Measurements from ENCODE around the gene LRP5. TPM values are rescaled to one million over a fixed set of nuclear protein-coding genes. Genes with fewer than 3 reads are reported as not detected.
"Not testable (repeated sequence)": the region's sequence is repeated elsewhere in the genome, so short reads cannot be mapped to it uniquely, and the experiment has no call there.

The LRP5 gene
- polyA plus RNA-seq, 5 donors: 44.5 to 82.3 (median 60.7) TPM

DNA sequence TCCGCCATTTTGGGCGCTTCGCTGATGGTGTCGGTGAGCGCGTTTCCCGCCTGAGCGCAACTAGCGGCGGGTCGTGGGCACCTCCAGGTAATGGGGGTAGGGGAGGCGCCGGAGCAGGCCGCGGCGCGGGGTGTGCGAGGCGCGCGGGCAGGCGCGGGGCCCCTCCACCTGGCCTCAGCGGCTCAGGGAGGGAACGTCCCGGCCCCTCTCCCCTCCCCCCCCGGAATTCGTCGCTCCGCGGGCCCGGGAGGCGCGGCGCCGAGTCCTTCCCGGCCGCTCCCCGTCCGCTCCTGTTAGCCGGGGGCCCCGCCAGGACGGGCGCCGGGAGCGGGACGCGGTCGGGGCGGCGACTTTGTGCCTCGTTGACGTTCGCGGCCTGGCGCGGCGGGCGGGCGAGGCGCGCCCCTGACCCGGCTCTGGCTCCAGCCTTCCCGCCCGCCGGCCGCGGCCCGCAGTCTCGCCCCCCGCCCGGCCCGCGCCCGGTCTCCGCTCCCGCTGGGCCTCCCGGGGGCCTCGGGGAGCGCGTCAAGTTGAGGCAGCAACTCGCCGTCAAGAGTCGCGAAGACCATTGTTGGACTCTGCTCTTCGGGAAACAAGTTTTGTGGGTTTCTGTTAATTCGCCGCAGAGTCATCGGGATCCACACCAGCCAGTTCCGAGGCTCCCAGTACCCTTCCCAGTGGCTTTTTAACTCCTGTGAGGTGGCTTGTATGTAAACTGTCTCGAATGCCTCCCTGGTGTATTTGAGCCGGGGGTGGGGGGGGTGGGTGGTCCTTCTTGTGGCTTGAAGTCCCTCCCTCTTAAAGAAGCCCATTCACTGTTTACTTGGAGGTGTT, 148.6 kb downstream of the LRP5 start, which contains the start of gene PPP6R3:
Gene PPP6R3 (plus strand): TSS at position 12 of the 834 bp plus-strand sequence. CDS start 76,913 bp downstream, outside the sequence.
- peak in 1 of 2 donors; percentile 53 for DNase-seq

DNA sequence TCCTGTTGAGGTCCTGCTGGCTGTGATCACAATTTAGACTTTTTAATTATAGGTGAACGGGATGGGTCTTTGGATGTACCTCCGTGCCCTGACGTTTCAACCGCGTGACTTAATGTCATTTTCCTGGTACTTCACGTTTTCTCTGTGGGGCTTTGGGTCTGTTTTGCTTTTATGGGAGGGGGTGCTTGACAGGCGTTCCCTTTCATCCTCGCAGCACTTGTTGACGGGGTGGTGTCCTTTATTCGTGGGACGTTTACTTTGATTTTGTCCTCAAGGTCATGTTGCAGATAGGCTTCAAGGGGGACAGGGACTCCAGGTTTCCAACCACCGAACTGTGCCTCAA, 149.2 kb downstream of the LRP5 start:
- no peak for DNase-seq

DNA sequence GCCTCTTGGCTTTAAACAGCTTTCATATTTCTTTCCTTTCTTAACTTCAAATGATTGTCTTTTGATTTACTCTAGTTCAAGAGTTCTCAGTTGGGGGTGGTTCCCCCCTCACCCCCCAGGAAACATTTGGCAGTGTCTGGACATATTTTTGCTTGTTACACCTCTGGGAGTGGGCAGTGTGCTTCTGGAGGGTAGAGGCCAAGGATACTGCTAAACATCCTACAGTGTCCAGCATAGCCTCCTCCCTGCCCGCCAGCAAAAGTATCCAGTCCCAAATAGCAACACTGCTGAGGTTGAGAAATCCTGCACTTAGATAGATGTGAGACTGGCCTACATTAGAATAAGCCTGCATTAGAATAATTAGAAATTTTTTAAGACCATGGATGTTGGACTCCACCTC, 151.3 kb downstream of the LRP5 start:
- DNase-seq: no peak

DNA sequence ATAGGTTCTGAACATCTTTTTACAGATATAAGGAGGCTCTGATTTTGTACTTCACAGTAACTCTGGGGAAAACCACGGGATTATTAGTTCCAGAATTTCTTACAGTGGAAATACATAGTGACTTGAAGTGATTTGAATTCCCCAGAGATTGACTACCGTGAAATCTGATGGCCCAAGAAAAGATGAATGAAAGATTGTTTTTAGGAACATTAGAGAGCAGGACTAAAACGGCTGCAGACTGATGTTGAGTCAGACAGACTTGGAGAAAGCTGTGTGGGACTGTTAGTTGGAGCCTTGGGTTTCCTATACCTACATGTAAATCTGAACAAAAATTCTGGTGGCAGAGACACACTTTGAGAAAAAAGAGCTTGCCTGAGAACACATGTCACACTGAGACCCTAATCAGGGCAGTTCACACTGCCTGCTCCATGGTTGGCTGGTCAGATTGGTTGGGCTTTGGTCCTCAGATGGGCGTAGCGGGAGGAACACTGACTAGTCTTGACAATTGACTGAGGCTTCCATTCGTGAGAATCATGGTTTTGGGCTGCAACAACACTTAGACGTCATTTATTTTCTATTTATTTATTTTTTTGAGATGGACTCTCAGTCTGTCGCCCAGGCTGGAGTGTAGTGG, 154.9 kb downstream of the LRP5 start:
- DNase-seq: no peak

DNA sequence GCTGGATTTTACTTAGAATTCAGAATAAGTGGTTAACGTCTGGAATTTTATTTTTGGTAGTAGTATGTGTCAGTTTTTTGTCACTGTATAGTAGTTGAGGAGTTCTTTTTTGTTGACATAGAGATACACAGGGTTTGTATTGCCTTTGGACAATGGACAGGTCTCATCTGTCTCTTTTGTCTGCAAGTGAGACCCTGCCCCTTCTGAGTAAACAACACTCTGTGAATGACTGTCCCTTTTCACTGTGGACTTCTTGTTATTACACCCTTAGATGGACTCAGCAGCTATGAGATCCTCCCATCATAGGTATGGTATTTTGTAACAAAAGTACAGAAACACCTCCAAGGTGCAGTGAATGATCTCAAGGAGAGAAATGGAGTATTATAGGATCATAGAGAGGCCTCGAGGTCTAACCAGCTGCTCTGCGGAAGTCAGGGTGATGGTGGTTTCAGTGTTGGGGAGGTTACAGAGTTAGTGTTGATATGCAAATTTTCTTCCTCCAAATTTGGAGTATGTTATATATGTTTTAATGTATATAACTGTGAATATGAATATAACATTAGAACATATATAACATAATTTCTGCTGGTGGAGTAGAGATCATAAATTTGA, 155.9 kb downstream of the LRP5 start:
- DNase-seq: no peak

DNA sequence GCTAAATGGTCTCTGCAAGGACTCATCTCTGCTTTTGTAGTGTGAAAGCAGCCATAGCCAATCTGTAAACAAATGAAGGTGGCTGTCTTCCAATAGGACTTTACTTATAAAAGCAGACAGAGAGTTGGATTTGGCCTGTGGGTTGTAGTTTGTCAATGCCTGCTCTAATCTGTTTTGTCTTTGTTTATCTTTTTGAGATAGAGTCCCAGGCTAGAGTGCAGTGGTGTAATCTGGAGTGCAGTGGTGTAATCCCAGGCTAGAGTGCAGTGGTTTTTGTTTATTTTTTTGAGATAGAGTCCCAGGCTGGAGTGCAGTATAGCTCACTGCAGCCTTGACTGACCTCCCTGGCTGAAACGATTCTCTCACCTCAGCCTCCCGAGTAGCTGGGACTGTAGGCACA, 156.7 kb downstream of the LRP5 start:
- DNase-seq: no peak

DNA sequence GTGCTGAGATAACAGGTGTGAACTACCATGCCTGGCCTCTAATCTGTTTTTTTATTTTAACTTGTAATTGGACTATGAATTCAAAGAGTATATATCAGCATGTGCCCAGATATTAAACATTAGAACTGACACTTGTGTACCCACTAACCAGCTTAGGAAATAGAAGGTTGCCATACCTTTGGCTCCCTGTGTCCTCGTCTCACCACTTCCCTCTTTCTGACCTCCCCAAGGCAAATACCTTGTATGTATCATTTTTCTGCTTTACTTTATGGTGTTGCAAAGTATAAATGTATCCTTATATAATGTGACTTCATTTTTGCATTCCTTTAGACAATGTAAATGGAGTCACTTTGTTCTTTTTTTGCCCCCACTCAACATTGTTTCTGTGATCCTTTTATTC, 157.3 kb downstream of the LRP5 start:
- no peak for DNase-seq

DNA sequence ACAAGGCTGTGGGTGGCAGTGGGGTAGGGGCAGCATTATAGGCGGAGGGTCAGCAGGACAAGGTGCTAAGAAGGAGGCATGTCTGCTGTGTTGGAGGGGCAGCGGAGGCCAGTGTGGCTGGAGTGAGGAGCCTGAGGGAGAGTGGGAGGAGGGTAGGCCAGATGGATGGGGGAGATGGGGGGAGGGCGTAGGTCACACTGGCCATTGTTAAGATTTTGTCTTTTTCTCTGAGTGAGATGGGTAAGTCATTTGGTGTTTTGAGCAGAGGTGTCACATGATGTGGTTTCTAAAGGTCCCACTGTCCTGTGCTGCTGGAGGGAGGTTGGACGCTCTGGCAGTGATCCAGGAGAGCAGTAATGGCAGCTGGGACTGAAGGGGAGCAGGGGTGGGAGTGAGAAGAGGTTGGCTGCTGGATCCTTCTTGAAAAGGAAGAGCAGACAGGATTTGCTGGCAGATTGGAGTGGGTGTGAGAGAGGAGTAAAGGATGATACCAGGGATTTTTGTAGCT, 158.0 kb downstream of the LRP5 start:
- DNase-seq: no peak

DNA sequence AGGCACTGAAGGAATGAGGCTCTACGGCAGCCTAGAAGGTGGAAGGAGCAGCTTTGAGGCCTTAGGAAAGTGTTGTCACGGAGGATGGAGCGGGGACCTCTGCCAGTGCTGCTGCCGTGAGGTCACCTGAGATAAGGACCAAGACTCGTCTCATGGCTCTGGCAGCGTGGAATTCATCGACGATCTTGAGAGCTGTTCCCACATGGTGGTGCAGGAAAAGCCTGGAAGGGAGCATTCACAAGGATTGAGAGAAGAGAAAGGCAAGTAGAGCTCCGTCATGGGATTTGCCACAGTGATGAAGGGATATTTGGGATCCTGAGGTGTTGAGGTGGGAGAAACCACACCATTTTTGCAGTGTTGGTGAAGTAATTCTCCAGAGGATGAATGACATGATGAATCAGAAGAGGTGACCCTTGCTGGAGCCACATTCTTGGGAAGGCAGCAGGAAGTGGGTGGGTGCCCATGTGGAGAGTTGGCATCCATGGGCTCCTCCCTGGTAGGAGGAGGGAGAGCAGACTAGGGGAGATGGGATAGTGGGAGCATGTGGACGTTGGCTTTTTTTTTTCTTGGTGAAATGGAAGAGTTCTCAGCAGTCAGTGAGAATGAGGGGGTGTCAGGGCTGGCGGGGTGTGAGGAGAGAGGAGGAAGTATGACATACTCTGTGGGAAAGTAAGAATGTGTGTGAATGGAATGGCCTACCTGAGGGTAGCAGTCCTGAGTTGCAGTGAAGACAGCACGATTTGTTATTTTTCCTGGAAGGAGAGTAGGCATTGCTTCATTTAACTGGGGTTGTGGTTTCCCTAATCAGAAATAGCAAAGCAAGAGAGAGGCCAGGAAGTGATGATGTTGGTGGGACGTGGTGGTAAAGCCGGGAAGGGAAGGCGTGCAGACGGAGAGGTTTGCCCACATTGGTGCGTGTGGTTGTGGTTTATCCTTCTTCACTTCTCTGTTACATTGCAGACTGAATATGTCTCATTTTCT, 159.3 kb downstream of the LRP5 start:
- no peak for DNase-seq

DNA sequence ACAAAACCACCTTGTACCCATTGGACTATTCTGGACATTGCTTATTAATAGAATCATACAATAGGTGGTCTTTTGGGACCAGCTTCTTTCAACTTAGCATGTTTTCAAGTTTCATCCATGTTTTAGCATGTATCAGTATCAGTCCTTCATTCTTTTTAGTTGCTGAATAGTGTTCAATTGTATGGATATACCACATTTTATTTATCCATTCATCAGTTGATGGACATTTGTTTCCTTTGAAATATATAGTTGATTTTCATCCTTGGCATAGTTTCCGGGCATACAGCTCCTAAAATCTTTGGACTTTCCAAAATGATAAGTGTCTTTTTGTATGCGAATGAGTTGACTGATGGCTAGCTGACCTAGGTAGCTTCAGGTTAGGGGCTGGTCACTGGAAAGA, 160.4 kb downstream of the LRP5 start:
- no peak for DNase-seq

DNA sequence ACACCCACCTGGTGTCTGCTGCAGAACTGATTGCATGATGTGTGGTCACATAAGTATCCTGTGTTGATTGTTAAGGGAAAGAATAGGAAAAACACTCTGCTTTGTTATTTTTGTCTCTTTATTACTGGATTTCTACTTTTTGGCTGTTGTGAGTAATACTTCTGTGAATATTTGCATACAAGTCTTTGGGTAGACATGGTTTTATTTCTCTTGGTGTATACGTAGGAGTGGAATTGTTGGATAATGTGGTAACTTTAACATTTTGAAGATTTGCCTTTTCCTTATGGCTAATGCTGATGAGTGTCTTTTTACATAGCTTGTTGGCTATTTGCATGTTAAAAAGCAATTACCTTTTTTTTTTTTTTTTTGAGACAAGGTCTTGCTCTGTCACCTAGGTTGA, 161.3 kb downstream of the LRP5 start:
- DNase-seq: no peak

DNA sequence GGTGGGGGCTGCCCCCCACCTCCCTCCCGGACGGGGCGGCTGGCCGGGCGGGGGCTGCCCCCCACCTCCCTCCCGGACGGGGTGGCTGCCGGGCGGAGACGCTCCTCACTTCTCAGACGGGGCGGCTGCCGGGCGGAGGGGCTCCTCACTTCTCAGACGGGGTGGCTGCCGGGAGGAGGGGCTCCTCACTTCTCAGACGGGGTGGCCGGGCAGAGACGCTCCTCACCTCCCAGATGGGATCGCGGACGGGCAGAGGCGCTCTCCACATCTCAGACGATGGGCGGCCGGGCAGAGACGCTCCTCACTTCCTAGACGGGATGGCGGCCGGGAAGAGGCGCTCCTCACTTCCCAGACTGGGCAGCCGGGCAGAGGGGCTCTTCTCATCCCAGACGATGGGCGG, 163.2 kb downstream of the LRP5 start:
- DNase-seq: not testable (repeated sequence)

DNA sequence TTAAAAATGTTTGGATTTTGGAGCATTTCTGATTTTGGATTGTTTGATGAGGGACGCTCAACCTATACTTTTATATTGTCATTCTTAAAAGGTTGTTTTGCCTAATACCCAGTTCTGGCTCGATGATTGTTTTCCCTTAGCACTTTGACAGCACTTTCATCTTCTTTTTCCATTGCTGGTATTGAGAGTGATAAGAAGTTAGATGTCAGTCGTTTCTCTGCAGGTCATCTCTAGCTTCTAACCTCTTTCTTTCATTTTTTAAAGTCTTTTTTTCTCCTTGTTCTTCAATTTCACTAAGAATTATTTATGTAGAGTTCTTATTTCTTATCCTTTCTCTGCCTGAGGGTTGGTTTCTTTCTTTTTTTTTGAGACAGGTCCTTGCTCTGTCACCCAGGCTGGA, 167.0 kb downstream of the LRP5 start:
- DNase-seq: no peak

DNA sequence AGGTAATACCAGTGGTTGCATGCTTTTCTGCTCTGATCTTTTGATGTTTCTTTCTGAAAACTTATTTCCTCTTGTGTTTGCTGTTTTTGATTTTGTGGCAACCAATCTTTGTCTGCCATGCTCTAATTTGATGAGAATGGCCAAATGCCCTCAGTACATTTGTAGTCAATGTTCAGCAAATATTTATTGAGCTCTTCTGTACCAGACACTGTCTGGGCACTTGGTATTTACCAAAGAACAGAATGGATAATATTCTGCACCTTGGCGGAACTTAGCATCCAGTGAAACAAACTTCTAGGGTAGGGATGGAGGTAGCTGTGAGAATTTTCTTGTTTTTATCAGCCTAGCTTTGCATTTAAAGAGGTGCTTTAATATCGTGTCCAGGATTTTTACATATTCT, 167.8 kb downstream of the LRP5 start:
- no peak for DNase-seq

DNA sequence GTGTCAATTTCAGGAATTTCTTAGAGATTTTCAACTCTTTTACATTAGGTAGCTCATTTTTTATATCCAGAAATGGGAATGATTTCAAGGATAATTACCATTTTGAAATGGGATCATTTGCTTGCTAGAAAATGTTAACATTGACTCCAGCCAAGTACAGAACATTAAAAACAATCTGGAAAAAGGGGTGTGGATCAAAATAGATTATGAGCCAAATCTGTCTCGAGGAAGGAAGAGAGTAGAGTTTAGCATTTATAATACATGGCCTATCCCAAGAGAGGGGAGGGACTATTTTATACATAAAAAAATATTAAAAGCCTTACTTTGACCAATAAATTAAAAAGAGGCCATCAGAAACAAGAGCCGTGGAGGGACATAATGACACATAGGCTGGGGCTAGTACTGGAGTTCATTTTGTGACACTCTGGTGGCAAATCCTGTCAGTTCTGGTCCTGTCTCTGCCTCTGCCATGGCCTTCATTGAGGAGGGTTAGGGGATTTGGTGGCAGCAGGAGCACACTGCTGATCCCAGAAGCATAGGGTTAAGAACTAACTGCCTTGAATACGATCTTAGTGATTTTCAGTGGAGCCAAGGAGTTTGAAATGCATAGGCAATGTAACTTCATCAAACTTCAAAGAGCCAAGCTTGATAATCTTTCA, 168.6 kb downstream of the LRP5 start:
- DNase-seq: peak in 1 of 2 donors; percentile 28

DNA sequence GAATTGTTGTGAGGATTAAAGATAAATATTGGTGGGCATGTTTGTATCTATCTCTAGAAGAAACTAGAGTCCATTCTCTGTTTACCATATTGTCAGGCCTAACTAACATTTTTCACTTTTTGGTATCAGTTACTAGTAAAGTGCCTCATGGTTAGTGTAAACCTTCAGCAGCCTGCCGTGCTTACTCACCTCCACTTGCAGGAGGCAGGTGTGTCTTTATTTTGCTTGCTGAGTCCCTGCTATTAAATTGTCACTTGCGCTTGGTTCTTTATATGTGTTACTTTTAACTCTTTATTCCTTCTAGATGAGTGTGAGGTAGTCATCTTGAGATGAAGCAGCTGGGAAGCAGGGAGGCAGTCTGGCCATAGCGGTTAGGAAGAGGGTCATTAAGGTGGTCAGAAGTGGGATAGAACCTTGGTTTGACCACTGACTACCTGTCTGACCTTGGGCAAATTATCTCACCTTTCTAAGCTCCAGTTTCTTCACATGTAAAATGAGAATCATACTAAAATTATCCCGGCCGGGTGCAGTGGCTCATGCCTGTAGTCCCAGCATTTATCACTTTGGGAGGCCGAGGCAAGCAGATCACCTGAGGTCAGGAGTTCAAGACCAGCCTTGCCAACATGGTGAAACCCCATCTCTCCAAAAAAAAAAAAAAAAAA, 169.3 kb downstream of the LRP5 start:
- DNase-seq: no peak

DNA sequence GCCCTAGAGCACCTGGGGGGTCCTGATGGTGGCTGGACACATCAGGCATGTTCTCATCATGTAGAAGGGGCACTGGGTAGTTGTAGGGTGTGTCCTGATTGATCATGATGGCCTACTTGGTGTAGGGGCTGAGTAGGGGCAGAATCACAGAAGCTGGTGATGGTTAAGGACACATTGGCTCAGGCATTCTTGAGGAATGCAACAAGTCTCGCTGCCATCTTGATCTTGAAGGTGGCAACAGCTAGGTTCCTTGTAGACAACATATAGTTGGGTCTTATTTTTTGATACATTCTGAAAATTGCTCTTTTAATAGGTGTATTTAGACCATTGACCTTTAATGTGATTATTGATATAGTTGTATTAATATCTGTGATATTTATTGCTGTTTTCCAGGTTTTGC, 176.2 kb downstream of the LRP5 start:
- DNase-seq: no peak

DNA sequence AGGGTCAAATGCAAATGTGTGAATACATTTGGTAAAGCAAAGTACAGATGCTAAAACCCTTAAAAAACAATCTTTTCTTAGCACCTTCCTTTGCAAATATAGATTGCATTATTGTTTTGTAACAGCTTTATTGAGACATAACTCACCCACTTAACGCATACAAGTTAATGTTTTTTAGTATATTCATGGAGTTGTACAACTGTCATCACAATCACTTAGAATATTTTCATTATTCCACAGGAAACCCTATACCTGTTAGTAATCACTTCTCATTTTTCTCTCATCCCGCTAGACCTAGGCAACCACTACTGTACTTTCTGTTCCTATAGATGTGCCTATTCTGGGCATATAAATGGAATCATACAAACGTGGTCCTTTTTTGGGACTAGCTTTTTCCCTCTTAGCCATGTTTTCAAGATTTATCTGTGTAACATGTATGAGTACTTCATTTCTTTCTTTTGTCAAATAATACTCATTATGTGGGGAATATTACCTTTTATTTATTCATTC, 182.9 kb downstream of the LRP5 start:
- no peak for DNase-seq

DNA sequence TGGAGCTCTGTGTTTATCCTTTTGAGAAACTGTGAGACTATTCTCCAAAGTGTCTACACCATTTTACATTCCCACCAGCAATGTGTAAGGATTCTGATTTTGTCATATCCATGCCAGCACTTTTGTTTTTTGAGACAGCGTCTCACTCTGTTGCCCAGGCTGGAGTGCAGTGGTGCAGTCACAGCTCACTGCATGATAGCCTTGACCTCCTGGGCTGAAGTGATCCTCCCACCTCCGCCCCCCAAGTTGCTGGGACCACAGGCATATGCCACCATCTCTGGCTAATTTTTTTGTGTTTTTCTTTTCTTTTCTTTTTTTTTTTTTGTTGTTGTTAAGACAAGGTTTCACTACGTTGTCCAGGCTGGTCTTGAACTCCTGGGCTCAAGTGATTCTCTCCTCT, 183.5 kb downstream of the LRP5 start:
- DNase-seq: no peak

DNA sequence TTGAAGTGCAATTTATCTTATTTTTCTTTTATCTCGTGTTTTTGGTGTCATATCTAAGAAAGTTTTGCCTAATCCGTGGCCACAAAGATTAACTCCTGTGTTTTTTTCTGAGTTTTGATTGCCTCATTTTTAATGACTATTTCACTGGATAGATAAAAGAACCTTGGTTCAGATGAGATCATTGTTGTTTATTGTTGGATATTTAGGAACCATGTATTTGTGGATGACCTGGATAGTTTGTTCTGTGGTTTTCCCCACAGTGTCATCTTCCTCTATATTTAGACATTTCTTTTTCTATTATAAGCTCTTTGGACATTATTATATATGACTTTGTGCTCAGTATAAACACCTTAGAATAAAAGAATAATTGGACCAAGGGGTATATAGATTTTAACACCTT, 185.4 kb downstream of the LRP5 start:
- no peak for DNase-seq
